Ishikawa (cell line): Measurements from ENCODE around the gene KXD1.

ENCODE experiments used
- CEBPB ChIP-seq: IDR thresholded peaks from 2 replicates; pipeline ENCODE4 v1.6.1; 2012
- CREB1 ChIP-seq: IDR thresholded peaks from 2 replicates; pipeline ENCODE4 v1.6.1; 2012; ENCODE audit warnings: low read depth
- EGR1 ChIP-seq: IDR thresholded peaks from 2 replicates; pipeline ENCODE4 v1.6.1; 2012
- EP300 ChIP-seq: IDR thresholded peaks from 2 replicates; pipeline ENCODE4 v1.6.1; 2012; ENCODE audit warnings: borderline replicate concordance
- FOXM1 ChIP-seq: IDR thresholded peaks from 2 replicates; pipeline ENCODE4 v1.6.1; 2012; ENCODE audit warnings: low read depth, borderline replicate concordance
- NFIC ChIP-seq: IDR thresholded peaks from 2 replicates; pipeline ENCODE4 v1.6.1; 2012
- RAD21 ChIP-seq: IDR thresholded peaks from 2 replicates; pipeline ENCODE4 v1.6.1; 2012; ENCODE audit warnings: low read depth
- TAF1 ChIP-seq: IDR thresholded peaks from 2 replicates; pipeline ENCODE4 v1.6.1; 2012; ENCODE audit warnings: low read depth, mild to moderate bottlenecking
- TCF12 ChIP-seq: IDR thresholded peaks from 2 replicates; pipeline ENCODE4 v1.6.1; 2012; ENCODE audit warnings: low read depth
- TEAD4 ChIP-seq: IDR thresholded peaks from 2 replicates; pipeline ENCODE4 v1.6.1; 2012
- YY1 ChIP-seq: IDR thresholded peaks from 2 replicates; pipeline ENCODE4 v1.6.1; 2012; ENCODE audit warnings: low read depth
- ZBTB7A ChIP-seq: IDR thresholded peaks from 2 replicates; pipeline ENCODE4 v1.6.1; 2012; ENCODE audit warnings: low read depth
- TF ChIP-seq, protein P1 (sequence below): IDR thresholded peaks from 2 replicates; pipeline ENCODE4 v1.6.1; 2012
- TF ChIP-seq, protein P2 (sequence below): IDR thresholded peaks from 2 replicates; pipeline ENCODE4 v1.6.1; 2012; ENCODE audit warnings: low read depth, mild to moderate bottlenecking
- TF ChIP-seq, protein P3 (sequence below): IDR thresholded peaks from 2 replicates; pipeline ENCODE4 v1.6.1; 2012

KXD1 gene

DNA sequence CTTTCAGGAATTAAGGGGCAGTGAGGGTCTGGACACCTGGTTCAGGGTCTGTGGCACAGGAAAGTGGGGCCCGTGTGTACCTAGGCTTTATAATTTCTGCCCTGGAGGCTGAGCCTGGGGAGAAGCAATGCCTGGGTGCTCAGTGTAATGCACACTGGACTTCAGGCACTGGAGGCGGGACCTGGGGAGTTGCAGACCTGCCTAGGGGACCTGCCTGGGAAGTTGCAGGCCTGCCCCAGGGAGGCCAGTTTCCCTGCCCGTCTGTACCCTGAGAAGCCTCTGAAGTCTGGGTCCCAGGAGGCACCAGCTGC, 52.5 kb downstream of the KXD1 start:
- TF ChIP-seq NFIC (no peak), RAD21 (no peak), CREB1 (no peak), TCF12 (no peak)
- TF ChIP-seq, protein P1, sequence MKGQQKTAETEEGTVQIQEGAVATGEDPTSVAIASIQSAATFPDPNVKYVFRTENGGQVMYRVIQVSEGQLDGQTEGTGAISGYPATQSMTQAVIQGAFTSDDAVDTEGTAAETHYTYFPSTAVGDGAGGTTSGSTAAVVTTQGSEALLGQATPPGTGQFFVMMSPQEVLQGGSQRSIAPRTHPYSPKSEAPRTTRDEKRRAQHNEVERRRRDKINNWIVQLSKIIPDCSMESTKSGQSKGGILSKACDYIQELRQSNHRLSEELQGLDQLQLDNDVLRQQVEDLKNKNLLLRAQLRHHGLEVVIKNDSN, result no peak

DNA sequence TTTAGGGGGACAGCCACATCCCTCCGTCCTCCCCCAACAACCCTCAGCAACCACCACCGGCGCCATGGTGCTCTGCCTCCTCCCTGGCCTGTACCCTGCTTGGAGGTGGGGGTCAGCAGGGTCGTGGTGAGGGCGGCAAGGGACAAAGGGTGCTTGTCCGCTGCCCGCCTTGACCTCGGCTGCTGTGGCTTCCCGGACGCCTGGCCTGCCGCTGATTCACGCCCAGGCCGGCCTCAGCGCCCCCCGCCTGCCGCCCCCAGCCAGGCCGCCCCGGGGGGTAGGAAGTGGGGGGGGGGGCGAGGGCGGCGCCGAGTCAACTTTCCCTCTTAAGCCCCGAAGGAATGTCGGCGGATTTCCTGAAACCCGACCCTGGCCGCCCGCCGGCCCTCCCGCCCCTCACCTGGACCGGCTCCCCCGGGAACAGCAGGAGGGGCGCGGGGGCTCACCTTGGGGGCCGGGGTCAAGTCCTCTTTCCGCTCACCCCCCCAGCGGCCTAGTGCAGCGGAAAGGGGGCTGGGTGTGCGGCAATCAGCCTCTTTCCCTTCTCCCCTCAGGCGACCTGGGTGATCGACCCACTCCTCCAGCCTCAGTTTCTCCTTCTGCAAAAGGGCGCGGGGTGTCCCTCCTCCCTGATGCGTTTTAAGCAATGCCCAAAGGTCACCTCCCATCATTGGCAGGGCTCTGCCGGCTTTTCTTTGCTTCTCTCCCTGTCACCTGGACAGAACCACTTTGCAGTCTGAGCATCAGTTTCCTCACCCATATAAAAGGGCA, 53.1 kb downstream of the KXD1 start:
- TF ChIP-seq EP300 (peak; percentile 84), NFIC (peak; percentile 67; the same call in 1 of the 2 replicates), TEAD4 (peak; percentile 82), TCF12 (peak; percentile 93), RAD21 (no peak), FOXM1 (peak; percentile 65), YY1 (peak; percentile 56), EGR1 (no peak), TAF1 (no peak), CREB1 (no peak), ZBTB7A (peak; percentile 97), CEBPB (peak; percentile 11; the same call in 1 of the 2 replicates)
- TF ChIP-seq, protein P2, sequence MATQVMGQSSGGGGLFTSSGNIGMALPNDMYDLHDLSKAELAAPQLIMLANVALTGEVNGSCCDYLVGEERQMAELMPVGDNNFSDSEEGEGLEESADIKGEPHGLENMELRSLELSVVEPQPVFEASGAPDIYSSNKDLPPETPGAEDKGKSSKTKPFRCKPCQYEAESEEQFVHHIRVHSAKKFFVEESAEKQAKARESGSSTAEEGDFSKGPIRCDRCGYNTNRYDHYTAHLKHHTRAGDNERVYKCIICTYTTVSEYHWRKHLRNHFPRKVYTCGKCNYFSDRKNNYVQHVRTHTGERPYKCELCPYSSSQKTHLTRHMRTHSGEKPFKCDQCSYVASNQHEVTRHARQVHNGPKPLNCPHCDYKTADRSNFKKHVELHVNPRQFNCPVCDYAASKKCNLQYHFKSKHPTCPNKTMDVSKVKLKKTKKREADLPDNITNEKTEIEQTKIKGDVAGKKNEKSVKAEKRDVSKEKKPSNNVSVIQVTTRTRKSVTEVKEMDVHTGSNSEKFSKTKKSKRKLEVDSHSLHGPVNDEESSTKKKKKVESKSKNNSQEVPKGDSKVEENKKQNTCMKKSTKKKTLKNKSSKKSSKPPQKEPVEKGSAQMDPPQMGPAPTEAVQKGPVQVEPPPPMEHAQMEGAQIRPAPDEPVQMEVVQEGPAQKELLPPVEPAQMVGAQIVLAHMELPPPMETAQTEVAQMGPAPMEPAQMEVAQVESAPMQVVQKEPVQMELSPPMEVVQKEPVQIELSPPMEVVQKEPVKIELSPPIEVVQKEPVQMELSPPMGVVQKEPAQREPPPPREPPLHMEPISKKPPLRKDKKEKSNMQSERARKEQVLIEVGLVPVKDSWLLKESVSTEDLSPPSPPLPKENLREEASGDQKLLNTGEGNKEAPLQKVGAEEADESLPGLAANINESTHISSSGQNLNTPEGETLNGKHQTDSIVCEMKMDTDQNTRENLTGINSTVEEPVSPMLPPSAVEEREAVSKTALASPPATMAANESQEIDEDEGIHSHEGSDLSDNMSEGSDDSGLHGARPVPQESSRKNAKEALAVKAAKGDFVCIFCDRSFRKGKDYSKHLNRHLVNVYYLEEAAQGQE, result no peak
- TF ChIP-seq, protein P3, sequence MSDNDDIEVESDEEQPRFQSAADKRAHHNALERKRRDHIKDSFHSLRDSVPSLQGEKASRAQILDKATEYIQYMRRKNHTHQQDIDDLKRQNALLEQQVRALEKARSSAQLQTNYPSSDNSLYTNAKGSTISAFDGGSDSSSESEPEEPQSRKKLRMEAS, result peak; percentile 8; the same call in 1 of the 2 replicates
- TF ChIP-seq, protein P1, result no peak

DNA sequence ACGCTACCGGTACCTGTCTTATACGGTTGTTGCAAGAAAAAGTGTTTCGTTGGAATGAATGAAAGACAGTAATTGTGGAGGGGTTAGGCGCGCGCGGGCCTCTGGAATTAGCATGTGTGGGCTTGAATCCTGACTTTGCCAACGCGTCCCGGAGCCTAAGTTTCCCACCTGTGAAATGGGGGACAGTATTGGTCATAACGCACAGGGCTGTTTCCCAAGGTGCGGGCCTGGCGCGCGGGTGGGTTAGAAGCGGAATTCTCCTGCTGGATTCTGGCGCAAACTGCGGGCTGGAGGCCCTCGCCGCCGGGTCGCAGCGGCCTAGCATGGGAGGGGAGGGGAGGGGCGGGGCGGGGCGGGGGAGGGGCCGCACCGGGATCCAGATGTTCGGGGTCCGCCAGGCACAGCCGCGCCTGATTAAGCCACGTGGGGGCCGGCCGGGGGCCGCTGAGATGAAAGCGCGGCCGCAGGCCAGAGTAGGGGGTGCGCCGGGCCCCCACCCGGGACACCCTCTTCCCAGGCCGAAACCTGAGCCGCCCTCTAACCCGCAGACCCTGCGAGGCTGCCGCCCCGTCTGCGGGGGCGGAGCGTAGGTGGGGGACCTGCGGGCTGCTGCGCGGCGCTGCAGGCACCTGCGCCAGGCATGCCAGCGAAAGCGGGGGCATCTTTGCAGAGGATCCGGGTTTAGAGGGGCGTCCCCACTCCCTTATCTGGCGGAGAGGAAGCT, 53.8 kb downstream of the KXD1 start:
- TF ChIP-seq EGR1, result peak; percentile 95
- TF ChIP-seq CEBPB, result no peak
- TF ChIP-seq, protein P3, result 0 out of 2 replicates have a peak, but pooled peaks have one; percentile 14
- TF ChIP-seq ZBTB7A, result peak; percentile 59; the same call in 1 of the 2 replicates

DNA sequence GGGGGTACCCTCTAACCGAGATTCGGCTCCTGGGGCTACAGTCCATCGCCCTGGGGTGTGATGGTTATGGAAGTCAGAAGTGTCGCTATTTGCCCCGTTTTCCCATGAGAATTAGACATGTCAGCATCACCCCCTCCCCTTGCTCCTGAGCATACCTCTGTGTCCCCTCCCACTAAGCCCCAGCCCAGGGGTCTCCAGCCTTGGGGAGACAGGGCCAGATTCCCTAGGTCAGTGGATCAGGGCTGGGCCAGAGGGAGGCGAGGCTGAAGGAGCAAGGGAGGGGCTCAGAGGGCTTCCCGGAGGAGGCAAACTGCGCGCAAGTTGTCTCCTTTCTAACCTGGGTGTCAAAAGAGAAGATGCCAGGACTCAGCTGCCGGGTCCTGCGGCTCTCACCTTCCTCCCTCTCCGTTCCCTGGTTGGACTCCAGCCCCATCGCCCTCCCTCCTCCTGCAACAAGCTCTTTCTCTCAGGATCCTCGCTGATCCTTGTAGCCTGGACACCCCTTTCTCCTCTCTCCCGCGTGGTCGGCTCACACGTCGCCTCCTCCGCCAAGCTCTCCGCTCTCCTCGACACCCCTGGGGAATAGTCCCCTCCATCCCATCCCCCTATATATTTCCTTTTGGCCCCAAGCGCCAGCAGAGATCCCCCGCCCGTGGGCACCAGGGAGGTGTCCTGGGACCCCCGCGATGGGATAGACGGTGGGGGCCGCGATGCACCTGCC, 54.5 kb downstream of the KXD1 start:
- TF ChIP-seq CREB1, result no peak
- TF ChIP-seq FOXM1, result no peak
- TF ChIP-seq CEBPB, result no peak
- TF ChIP-seq ZBTB7A, result no peak
- TF ChIP-seq YY1, result no peak
- TF ChIP-seq TAF1, result no peak

DNA sequence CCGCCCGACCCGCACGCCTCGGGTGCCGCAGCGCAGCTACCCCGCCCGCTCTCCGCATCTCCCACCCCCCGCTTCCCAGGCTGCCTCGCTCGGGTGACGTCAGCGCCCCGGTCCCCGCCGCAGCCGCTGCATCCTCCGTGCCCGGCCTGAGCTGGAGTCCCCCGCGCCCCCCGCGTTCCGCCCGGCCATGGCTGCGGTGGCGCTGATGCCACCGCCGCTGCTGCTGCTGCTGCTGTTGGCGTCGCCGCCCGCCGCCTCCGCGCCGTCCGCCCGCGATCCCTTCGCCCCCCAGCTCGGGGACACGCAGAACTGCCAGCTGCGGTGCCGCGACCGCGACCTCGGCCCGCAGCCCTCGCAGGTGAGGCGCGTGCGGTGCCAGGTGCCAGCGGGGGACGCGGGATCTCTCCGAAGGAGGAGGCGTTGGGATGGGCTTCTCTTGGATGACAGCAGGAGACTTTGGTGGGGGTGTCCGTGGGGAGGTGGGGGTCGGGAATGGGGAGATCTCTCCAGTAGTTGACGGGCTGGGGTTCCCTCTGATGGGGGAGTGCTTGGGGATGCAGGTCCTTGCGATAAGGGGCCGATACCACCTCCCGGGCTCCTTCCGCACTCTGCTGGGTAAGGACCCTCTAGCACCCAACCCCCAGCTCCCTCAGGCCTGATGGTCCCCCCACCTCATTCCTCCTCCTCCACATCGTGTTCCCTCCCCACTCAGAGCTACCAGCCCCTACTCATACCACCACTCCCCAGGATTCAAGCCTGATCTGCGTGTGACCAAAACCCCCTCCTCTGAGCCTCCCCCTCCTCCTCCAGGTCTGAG, 55.3 kb downstream of the KXD1 start, which contains the start of gene TMEM59L:
Gene TMEM59L (plus strand): TSS at position 99 of the 817 bp plus-strand sequence. CDS start 89 bp downstream, at position 188.
- TF ChIP-seq TAF1 (no peak), RAD21 (no peak), EGR1 (no peak), NFIC (no peak), TCF12 (no peak)

DNA sequence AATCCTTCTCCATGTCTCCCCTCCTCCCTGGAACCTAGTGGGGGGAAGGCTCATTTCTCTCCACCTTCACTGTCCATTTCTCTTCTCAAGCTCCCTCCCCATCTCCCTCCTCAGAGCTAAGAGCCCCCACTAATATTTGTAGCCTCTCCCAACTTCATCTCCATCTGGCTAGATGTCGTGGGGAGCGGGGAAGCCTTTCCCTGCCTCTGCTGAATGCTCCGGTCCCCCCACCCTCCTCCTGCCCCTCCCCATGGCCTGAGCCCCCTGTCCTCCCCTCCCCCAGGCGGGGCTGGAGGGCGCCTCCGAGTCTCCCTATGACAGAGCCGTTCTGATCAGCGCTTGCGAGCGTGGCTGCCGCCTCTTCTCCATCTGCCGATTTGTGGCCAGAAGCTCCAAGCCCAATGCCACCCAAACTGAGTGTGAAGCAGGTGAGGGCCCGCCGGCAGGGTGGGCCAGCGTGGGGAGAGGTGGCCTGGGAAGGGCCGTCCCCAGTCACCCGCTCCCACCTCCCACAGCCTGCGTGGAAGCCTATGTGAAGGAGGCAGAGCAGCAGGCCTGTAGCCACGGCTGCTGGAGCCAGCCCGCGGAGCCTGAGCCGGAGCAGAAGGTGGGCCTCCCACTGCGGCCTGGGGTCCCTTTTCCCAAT, 56.0 kb downstream of the KXD1 start:
- TF ChIP-seq CEBPB (no peak), CREB1 (no peak), ZBTB7A (no peak), RAD21 (no peak), YY1 (no peak), FOXM1 (no peak)
